Left lung (tissue), 10 donors: ENCODE data around the gene PLAGL2. TPM values are rescaled to one million over a fixed set of nuclear protein-coding genes. Genes with fewer than 3 reads are reported as not detected.
"Not testable (repeated sequence)": the region's sequence is repeated elsewhere in the genome, so short reads cannot be mapped to it uniquely, and the experiment has no call there.

Experiments used
- ATAC-seq: fragments of 200-7000 bp; cut with Tn5 transposase; one replicate; pipeline ENCODE4 v1.9.1; 2020; ENCODE audit warnings: moderate library complexity
- DNase-seq, 4 donors: peaks; one replicate each; pipeline ENCODE4 v3.0.0-alpha.2; 2013 to 2020
- H3K27ac ChIP-seq, 2 donors: fragments of 200-600 bp; sonication (generic) in 1 of 2; one replicate each; pipeline versions ENCODE4 v1.5.0 to v1.8.0; 2020 to 2021
- H3K27me3 ChIP-seq, 2 donors: fragments of 200-600 bp; sonication (generic) in 1 of 2; one replicate each; pipeline versions ENCODE4 v1.5.0 to v1.8.0; 2020 to 2021
- H3K36me3 ChIP-seq, 2 donors: fragments of 200-600 bp; sonication (generic) in 1 of 2; one replicate each; pipeline versions ENCODE4 v1.5.0 to v1.8.0; 2020 to 2021
- H3K4me1 ChIP-seq, 2 donors: fragments of 200-600 bp; one replicate each; pipeline ENCODE4 v1.8.0; 2021
- H3K4me3 ChIP-seq, 2 donors: fragments of 200-600 bp; sonication (generic) in 1 of 2; one replicate each; pipeline versions ENCODE4 v1.5.0 to v1.8.0; 2020 to 2021; ENCODE audit warnings: mild to moderate bottlenecking in 1 of 2
- H3K9me3 ChIP-seq, 2 donors: fragments of 200-600 bp; sonication (generic) in 1 of 2; one replicate each; pipeline versions ENCODE4 v1.5.0 to v1.8.0; 2020 to 2021
- intact Hi-C, 2 donors: fragments of 100-400 bp; cut with DNase I; formaldehyde crosslinking; loops; one replicate each; pipeline versions ENCODE4 v1.11.2 to v1.14.2; 2022
- polyA plus RNA-seq, 6 donors: library from polyadenylated mRNA; unstranded; fragments of 120-200 nt; gene quantifications; one replicate each; pipeline ENCODE4 v1.2.1, GENCODE V29; 2013; ENCODE audit not compliant: insufficient read length in 6 of 6
- total RNA-seq, 2 donors: library from RNA; stranded (reverse); fragmentation: NEBNext Ultra II Directional; extraction: Animal tissue kit (Norgen Biotek cat#: 25700); gene quantifications; one replicate each; pipeline ENCODE4 v1.2.1, GENCODE V29; 2021
- TF ChIP-seq, protein P1 (sequence below), 2 donors: fragments of 200-600 bp; sonication (generic) in 1 of 2; IDR thresholded peaks; one replicate each; pipeline versions ENCODE4 v1.5.0 to v1.8.0; 2021; ENCODE audit warnings: antibody characterized with exemption in 2 of 2
- donor health status: DM: no; HTN: yes; CAD: no.
- donor health status: DM: no; HTN: no; CAD: no.

PLAGL2 gene
- total and polyA plus RNA-seq, 8 donors, result 12.6 to 28.0 (median 25.3) TPM

DNA sequence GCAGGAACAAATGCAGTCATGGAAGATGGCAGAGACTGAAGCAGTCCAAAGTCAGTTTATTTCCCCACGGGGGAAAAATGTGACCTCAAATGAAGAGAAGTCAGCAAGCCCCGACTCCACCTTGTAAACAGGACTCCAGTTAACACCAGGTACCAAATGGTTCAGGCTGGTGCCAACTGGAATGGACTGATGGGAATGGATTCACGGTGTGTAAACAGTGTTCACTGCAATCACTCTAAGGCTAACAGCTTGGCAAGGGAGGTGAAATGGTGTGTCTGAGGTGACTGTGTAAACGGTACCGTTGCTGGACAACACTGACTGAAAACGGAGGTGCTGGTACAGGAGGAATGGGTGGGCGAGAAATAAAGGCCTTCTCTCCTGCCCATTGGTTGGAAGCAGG lies 12.0 kb downstream of the PLAGL2 start:
- Histone ChIP-seq H3K36me3 (peaks cover 0 to 87% of the 10 kb centered on the region in 2 donors), H3K9me3 (no peaks in the 10 kb centered on the region), H3K4me1 (peaks cover 10 to 53% of the 10 kb centered on the region in 2 donors), H3K27me3 (no peaks in the 10 kb centered on the region), H3K27ac (no peak overlapping the region), H3K4me3 (no peak overlapping the region)
- intact Hi-C loops, result no loop called here
- ATAC-seq (peak; percentile 43), DNase-seq (no peak)
- TF ChIP-seq, protein P1, sequence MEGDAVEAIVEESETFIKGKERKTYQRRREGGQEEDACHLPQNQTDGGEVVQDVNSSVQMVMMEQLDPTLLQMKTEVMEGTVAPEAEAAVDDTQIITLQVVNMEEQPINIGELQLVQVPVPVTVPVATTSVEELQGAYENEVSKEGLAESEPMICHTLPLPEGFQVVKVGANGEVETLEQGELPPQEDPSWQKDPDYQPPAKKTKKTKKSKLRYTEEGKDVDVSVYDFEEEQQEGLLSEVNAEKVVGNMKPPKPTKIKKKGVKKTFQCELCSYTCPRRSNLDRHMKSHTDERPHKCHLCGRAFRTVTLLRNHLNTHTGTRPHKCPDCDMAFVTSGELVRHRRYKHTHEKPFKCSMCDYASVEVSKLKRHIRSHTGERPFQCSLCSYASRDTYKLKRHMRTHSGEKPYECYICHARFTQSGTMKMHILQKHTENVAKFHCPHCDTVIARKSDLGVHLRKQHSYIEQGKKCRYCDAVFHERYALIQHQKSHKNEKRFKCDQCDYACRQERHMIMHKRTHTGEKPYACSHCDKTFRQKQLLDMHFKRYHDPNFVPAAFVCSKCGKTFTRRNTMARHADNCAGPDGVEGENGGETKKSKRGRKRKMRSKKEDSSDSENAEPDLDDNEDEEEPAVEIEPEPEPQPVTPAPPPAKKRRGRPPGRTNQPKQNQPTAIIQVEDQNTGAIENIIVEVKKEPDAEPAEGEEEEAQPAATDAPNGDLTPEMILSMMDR (IDR thresholded peaks at IDR 0.05), result no peak

DNA sequence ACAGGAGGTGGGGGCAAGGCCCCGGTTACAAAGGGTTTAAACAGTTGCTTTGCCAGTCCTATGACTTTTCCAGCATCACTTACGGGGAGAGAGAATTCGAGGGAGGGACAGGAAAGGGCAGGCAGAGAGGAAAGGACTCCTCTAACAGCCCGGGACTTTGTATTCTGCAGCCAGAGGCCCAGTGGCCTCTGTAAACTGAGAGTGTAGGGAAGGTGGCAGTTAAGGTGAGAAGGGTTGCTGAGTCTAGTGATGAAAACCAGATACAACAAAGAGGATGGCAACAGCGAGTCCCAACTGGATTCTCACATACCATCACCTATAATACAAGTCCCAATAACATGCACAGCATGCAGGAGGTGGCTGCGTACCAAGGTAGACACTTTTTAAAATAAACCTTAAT lies 13.5 kb downstream of the PLAGL2 start:
- Histone ChIP-seq H3K27ac (no peak overlapping the region), H3K9me3 (no peaks in the 10 kb centered on the region), H3K27me3 (no peaks in the 10 kb centered on the region), H3K4me1 (peaks cover 17 to 56% of the 10 kb centered on the region in 2 donors), H3K4me3 (no peak overlapping the region), H3K36me3 (peaks cover 0 to 71% of the 10 kb centered on the region in 2 donors)
- DNase-seq (no peak), ATAC-seq (no peak)
- intact Hi-C loops, result no loop called here
- TF ChIP-seq, protein P1 (IDR thresholded peaks at IDR 0.05), result no peak

DNA sequence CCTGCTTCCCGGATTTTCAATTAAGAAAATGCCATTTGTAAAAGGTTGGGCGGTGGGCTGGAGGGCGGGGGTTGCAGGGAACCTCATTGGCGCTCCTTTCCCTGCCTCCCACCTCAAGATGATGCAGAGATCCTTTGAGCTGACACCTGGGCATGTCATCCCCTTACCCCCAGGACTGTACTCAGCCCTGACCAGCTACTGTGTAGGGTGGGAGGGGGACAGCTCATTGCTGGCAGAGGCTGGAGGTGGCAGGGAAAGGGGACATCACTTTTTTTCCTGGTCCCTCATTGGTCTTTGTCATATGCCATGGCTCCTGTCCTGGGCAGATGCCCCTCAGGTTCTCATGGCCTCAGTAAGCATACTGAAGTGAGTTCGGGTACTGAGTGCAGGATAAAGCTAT lies 14.2 kb downstream of the PLAGL2 start:
- Histone ChIP-seq H3K36me3 (peaks cover 0 to 64% of the 10 kb centered on the region in 2 donors), H3K4me1 (peaks cover 20 to 54% of the 10 kb centered on the region in 2 donors), H3K27ac (peak overlapping the region; percentile 5 to 50)
- H3K4me3 ChIP-seq, intact Hi-C loops, H3K27me3 ChIP-seq, ATAC-seq, DNase-seq, H3K9me3 ChIP-seq: not testable (repeated sequence)

DNA sequence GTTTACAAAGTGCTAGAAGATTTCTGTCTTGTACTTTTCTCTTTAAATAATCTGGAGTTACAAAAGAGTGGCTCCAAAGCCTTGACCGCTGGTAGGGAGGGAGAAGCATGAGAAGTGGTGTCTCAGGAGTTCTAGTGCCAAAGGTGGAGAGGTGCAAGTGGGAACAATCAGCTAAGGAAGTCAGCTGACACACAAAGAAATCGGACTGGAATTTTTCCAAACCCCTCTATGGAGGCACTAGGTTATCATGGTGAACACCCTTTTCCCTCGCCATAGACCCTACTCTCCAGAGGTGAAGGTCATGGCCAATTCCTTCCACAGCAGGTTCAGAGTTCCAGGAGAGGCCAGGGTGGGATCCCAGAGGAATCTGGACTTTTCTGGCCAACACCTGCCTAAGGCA lies 14.8 kb downstream of the PLAGL2 start:
- no peaks in the 10 kb centered on the region for H3K27me3 ChIP-seq
- H3K27ac ChIP-seq, result peak overlapping the region; percentile 5 to 50
- no peak overlapping the region for H3K4me3 ChIP-seq
- no peaks in the 10 kb centered on the region for H3K9me3 ChIP-seq
- TF ChIP-seq, protein P1 (IDR thresholded peaks at IDR 0.05), result no peak
- H3K36me3 ChIP-seq, result peaks cover 0 to 58% of the 10 kb centered on the region in 2 donors
- intact Hi-C loops, result no loop called here
- no peak for DNase-seq
- peaks cover 20 to 52% of the 10 kb centered on the region in 2 donors for H3K4me1 ChIP-seq
- peak; percentile 69 for ATAC-seq

DNA sequence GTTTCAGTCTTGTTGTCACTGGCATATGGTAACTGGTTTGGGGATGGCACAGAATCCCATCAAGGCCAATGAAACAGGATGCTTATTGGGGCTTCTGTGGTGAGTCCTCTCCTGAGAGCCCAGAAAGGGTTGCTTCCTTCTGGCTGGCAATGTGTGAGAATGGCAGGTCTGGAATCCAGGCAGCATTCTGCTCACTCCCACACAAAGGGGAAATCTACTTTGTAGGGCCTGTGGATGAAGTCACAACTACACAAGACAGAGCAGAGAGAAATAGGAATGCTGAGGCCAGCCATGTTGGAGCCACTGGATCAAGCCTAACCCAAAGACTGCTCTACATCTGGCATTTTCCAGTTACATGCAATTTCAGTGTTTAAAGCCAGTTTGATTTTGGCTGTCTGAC lies 15.7 kb downstream of the PLAGL2 start:
- DNase-seq (no peak), ATAC-seq (peak; percentile 2)
- Histone ChIP-seq H3K4me1 (peaks cover 20 to 52% of the 10 kb centered on the region in 2 donors), H3K9me3 (no peaks in the 10 kb centered on the region), H3K36me3 (peaks cover 0 to 50% of the 10 kb centered on the region in 2 donors), H3K4me3 (no peak overlapping the region), H3K27me3 (no peaks in the 10 kb centered on the region), H3K27ac (peak overlapping the region; percentile 36 to 50)
- intact Hi-C loops, result no loop called here
- TF ChIP-seq, protein P1 (IDR thresholded peaks at IDR 0.05), result no peak

DNA sequence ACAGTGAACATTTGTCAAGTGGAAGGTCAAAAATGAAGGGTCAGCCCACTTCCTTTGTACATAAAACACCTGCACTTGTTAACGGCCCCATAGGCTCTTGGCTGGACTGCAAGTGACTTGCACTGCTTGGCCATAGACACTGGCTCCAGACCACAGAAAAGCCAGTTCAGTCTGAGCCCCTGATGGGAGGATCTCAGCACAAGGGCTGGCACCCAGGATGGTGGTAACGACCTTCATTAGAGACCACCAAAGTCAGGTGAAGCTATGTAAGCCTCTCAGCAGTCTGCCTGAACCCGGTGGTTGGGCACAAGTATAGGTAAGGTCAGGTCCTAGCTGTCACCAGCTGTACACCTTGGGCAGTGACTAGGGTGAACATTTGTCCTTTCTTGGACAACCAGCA lies 16.1 kb downstream of the PLAGL2 start:
- no peaks in the 10 kb centered on the region for H3K9me3 ChIP-seq
- H3K27ac ChIP-seq, result peak overlapping the region in 1 of 2 donors; percentile 36
- H3K4me1 ChIP-seq, result peaks cover 20 to 52% of the 10 kb centered on the region in 2 donors
- intact Hi-C loops, result no loop called here
- ATAC-seq (no peak), DNase-seq (no peak)
- peaks cover 0 to 45% of the 10 kb centered on the region in 2 donors for H3K36me3 ChIP-seq
- H3K4me3 ChIP-seq, result no peak overlapping the region
- no peaks in the 10 kb centered on the region for H3K27me3 ChIP-seq
- TF ChIP-seq, protein P1 (IDR thresholded peaks at IDR 0.05), result no peak
